C4-2B (cell line): ENCODE measurements around the gene ULK1.
"Not testable (repeated sequence)": the region's sequence is repeated elsewhere in the genome, so short reads cannot be mapped to it uniquely, and the experiment has no call there.

ENCODE experiments used
- CTCF ChIP-seq: fragments of 450-650 bp; conservative IDR thresholded peaks from 2 replicates; pipeline ENCODE4 v1.5.1; 2017; ENCODE audit warnings: mild to moderate bottlenecking
- ZFX ChIP-seq: fragments of 450-650 bp; IDR thresholded peaks from 2 replicates; pipeline ENCODE4 v1.6.1; 2017

- not testable (repeated sequence) for TF ChIP-seq CTCF, ZFX
These were observed 16.0 kb upstream of the ULK1 start for GRCh38 chr12:131878436-131878835.
